Measurements from ENCODE around the gene WFDC10A.

DNA sequence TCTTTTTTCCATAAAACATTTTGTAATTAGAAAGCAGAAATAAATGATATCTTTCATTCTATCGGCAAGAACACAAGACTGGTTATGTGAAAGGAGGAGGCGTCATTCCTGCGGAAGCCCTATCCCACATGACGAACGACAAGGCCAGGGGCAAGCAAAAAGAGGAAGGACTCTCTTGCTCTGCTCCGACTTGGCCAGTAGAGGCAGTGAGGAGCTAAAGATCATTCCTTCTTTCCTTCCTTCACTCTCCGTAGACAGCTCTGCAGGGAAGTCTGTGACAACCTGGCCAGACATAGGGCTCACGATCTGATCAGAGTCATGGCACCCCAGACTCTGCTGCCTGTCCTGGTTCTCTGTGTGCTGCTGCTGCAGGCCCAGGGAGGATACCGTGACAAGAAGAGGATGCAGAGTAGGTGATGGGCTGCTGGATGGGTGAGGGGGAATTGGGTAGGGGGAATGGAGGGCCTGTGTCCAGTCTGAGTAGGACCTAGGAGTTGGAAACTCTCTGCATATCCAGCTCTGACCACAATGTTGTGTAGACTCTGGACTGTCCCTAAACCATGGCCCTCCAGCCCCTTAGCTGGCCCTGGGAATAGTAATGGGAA is at the start of gene WFDC10A:
- TF ChIP-seq EZH2 (IDR thresholded peaks at IDR 0.05; ENCODE audit: insufficient read depth, poor library complexity, severe bottlenecking) (no peak), EZH2phosphoT487 (IDR thresholded peaks at IDR 0.05; ENCODE audit: insufficient read depth, low read depth) (no peak)
